HepG2 (cell line): ENCODE measurements around the gene CABP4. TPM values are rescaled to one million over a fixed set of nuclear protein-coding genes. Genes with fewer than 3 reads are reported as not detected.

Experiments
- CREM ChIP-seq, 2 experiments: sonication (generic) in 1 of 2; formaldehyde crosslinking in 1 of 2; IDR thresholded peaks; 2 replicates each; pipeline versions ENCODE4 v1.4.0 to v1.6.1; 2016 to 2020; ENCODE audit warnings: antibody characterized with exemption in 1 of 2, mild to moderate bottlenecking in 1 of 2, missing genetic modification reagents in 1 of 2
- EP300 ChIP-seq, 3 experiments: sonication (generic) in 1 of 3; formaldehyde crosslinking in 1 of 3; IDR thresholded peaks; 2 replicates each; pipeline versions ENCODE4 v1.5.1 to v1.6.1; 2011 to 2020; ENCODE audit warnings: low read depth in 2 of 3, low read length in 2 of 3, borderline replicate concordance in 1 of 3, improper control_type of control experiment in 1 of 3, mild to moderate bottlenecking in 1 of 3, missing genetic modification reagents in 1 of 3, moderate library complexity in 1 of 3
- HHEX ChIP-seq: IDR thresholded peaks from 2 replicates; pipeline ENCODE4 v1.6.1; 2016; ENCODE audit warnings: control low read depth
- NFYB ChIP-seq: sonication (generic); formaldehyde crosslinking; IDR thresholded peaks from 2 replicates; pipeline ENCODE4 v1.4.0; 2020; ENCODE audit warnings: missing genetic modification reagents
- PAWR ChIP-seq: sonication (generic); formaldehyde crosslinking; IDR thresholded peaks from 2 replicates; pipeline ENCODE4 v1.4.0; 2020; ENCODE audit warnings: missing genetic modification reagents, mild to moderate bottlenecking, borderline replicate concordance
- PITX1 ChIP-seq: sonication (generic); formaldehyde crosslinking; IDR thresholded peaks from 2 replicates; pipeline ENCODE4 v1.5.1; 2020; ENCODE audit warnings: mild to moderate bottlenecking, missing genetic modification reagents
- RXRA ChIP-seq: sonication (generic); formaldehyde crosslinking; IDR thresholded peaks from 2 replicates; pipeline ENCODE4 v1.5.1; 2020; ENCODE audit warnings: missing genetic modification reagents
- SMARCE1 ChIP-seq: fragments of 450-650 bp; IDR thresholded peaks from 2 replicates; pipeline ENCODE4 v1.6.1; 2017; ENCODE audit warnings: borderline replicate concordance
- ZNF367 ChIP-seq: sonication (generic); formaldehyde crosslinking; IDR thresholded peaks from 2 replicates; pipeline ENCODE4 v1.4.0; 2020; ENCODE audit warnings: missing genetic modification reagents, borderline replicate concordance
- ZNF432 ChIP-seq: sonication (generic); formaldehyde crosslinking; IDR thresholded peaks from 2 replicates; pipeline ENCODE4 v1.5.0; 2020; ENCODE audit warnings: missing genetic modification reagents, mild to moderate bottlenecking, borderline replicate concordance
- ZNF550 ChIP-seq: sonication (generic); formaldehyde crosslinking; IDR thresholded peaks from 2 replicates; pipeline ENCODE4 v1.4.0; 2020; ENCODE audit warnings: mild to moderate bottlenecking, missing genetic modification reagents, borderline replicate concordance
- ZSCAN20 ChIP-seq: sonication (generic); formaldehyde crosslinking; IDR thresholded peaks from 2 replicates; pipeline ENCODE4 v1.4.0; 2020; ENCODE audit warnings: missing genetic modification reagents, mild to moderate bottlenecking, borderline replicate concordance
- polyA plus RNA-seq, 8 experiments: library from polyadenylated mRNA; depleted of rRNA in 3 of 8; stranded (reverse) in 7 of 8; unstranded in 1 of 8; fragments of >200 nt; fragmentation: Illumina TruSeq in 4 of 8; extraction: Trizol in 4 of 8; gene quantifications; 2 replicates each; pipeline versions ENCODE4 v1.2.1 to v1.2.3, GENCODE V29; 2011 to 2016; ENCODE audit warnings: low read depth in 4 of 8, missing spikeins in 1 of 8, mixed read lengths in 1 of 8; ENCODE audit not compliant: insufficient read depth in 1 of 8
- total RNA-seq, 5 experiments: library from RNA; depleted of rRNA; stranded (reverse); fragments of >200 nt; fragmentation: Illumina TruSeq; extraction: Trizol; gene quantifications; 2 replicates each; pipeline ENCODE4 v1.2.3, GENCODE V29; 2016; ENCODE audit warnings: low read depth in 1 of 5
- TF ChIP-seq, protein P1 (sequence below): IDR thresholded peaks from 2 replicates; pipeline ENCODE4 v1.6.1; 2016; ENCODE audit warnings: missing compliant biosample characterization, missing genetic modification reagents, borderline replicate concordance
- TF ChIP-seq, protein P2 (sequence below): sonication (generic); formaldehyde crosslinking; conservative IDR thresholded peaks from 2 replicates; pipeline ENCODE4 v1.8.0; 2022; ENCODE audit warnings: missing genetic modification reagents
- TF ChIP-seq, protein P3 (sequence below): sonication (generic); formaldehyde crosslinking; IDR thresholded peaks from 2 replicates; pipeline ENCODE4 v1.4.0; 2020; ENCODE audit warnings: missing genetic modification reagents
- TF ChIP-seq, protein P4 (sequence below): IDR thresholded peaks from 2 replicates; pipeline ENCODE4 v1.6.1; 2012; ENCODE audit warnings: inconsistent platforms
- TF ChIP-seq, protein P5 (sequence below): sonication (generic); formaldehyde crosslinking; IDR thresholded peaks from 2 replicates; pipeline ENCODE4 v1.5.0; 2020; ENCODE audit warnings: missing genetic modification reagents
- TF ChIP-seq, protein P6 (sequence below): IDR thresholded peaks from 2 replicates; pipeline ENCODE4 v1.4.0; 2020; ENCODE audit warnings: mild to moderate bottlenecking, missing genetic modification reagents

CABP4 gene
- total and polyA plus RNA-seq, 2 of the 13 experiments (the other 11 are each of a cell fraction or from before 2014, with no cell fraction given): not detected

DNA sequence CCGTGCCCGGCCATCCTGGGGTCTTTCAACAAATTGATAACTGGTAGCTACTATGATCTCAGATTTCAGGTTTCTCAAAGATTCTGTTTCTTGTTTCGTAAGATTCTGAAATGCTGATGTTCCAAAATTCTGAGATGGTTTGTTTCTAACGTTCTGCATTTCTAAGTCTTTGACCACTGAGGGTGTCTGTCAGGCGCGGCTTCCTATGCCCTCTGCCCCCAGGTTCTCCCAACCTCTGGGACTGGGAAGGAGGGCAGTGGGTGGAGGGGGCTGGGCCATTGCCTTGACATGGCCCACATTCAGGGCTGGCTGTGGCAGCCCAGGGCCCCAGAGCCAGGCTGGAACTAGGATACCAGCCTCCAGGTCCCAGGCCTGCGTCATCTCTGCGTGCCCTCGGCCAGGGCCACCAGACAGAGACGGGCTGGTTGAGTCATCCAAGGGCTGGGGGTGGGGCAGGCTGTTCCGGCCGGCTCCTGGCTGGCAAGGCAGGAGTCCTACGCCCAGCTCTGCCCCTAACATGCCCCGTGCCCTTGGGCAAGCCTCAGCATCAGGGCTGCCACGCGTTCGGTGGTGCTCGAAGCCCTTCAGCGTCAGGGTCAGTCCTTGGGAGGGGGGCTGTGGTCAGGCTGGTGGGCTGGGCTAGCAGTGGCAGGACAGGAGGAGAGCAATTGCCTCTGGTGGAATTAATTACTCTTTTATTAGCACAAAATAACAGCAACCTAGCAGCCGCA, 8.7 kb downstream of the CABP4 start (continued):
- TF ChIP-seq, protein P1, sequence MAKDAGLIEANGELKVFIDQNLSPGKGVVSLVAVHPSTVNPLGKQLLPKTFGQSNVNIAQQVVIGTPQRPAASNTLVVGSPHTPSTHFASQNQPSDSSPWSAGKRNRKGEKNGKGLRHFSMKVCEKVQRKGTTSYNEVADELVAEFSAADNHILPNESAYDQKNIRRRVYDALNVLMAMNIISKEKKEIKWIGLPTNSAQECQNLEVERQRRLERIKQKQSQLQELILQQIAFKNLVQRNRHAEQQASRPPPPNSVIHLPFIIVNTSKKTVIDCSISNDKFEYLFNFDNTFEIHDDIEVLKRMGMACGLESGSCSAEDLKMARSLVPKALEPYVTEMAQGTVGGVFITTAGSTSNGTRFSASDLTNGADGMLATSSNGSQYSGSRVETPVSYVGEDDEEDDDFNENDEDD (CRISPR knock-in tag): 0 out of 2 replicates have a peak, but pooled peaks have one; percentile 20
- TF ChIP-seq ZNF550 (CRISPR knock-in tag) (0 out of 2 replicates have a peak, but pooled peaks have one; percentile 68), ZNF432 (CRISPR knock-in tag) (no peak), CREM (IDR thresholded peaks at IDR 0.05) (peak; percentile 86), CREM (CRISPR knock-in tag; IDR thresholded peaks at IDR 0.05) (no peak), ZNF367 (CRISPR knock-in tag) (no peak), ZSCAN20 (CRISPR knock-in tag) (no peak), NFYB (no peak), PAWR (no peak), RXRA (CRISPR knock-in tag) (peak; percentile 60), HHEX (CRISPR knock-in tag) (peak; percentile 17; the same call in 1 of the 2 replicates), SMARCE1 (no peak), EP300 (IDR thresholded peaks at IDR 0.05; ENCODE audit: low read depth in 2 of 2, low read length in 2 of 2) (no peak), EP300 (CRISPR knock-in tag; IDR thresholded peaks at IDR 0.05; ENCODE audit: borderline replicate concordance) (peak; percentile 37; the same call in 1 of the 2 replicates), PITX1 (no peak)
- TF ChIP-seq, protein P2, sequence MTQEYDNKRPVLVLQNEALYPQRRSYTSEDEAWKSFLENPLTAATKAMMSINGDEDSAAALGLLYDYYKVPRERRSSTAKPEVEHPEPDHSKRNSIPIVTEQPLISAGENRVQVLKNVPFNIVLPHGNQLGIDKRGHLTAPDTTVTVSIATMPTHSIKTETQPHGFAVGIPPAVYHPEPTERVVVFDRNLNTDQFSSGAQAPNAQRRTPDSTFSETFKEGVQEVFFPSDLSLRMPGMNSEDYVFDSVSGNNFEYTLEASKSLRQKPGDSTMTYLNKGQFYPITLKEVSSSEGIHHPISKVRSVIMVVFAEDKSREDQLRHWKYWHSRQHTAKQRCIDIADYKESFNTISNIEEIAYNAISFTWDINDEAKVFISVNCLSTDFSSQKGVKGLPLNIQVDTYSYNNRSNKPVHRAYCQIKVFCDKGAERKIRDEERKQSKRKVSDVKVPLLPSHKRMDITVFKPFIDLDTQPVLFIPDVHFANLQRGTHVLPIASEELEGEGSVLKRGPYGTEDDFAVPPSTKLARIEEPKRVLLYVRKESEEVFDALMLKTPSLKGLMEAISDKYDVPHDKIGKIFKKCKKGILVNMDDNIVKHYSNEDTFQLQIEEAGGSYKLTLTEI (CRISPR knock-in tag): no peak
- TF ChIP-seq, protein P3, sequence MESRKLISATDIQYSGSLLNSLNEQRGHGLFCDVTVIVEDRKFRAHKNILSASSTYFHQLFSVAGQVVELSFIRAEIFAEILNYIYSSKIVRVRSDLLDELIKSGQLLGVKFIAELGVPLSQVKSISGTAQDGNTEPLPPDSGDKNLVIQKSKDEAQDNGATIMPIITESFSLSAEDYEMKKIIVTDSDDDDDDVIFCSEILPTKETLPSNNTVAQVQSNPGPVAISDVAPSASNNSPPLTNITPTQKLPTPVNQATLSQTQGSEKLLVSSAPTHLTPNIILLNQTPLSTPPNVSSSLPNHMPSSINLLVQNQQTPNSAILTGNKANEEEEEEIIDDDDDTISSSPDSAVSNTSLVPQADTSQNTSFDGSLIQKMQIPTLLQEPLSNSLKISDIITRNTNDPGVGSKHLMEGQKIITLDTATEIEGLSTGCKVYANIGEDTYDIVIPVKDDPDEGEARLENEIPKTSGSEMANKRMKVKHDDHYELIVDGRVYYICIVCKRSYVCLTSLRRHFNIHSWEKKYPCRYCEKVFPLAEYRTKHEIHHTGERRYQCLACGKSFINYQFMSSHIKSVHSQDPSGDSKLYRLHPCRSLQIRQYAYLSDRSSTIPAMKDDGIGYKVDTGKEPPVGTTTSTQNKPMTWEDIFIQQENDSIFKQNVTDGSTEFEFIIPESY: no peak
- TF ChIP-seq, protein P4, sequence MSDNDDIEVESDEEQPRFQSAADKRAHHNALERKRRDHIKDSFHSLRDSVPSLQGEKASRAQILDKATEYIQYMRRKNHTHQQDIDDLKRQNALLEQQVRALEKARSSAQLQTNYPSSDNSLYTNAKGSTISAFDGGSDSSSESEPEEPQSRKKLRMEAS: peak; percentile 73
- TF ChIP-seq, protein P5, sequence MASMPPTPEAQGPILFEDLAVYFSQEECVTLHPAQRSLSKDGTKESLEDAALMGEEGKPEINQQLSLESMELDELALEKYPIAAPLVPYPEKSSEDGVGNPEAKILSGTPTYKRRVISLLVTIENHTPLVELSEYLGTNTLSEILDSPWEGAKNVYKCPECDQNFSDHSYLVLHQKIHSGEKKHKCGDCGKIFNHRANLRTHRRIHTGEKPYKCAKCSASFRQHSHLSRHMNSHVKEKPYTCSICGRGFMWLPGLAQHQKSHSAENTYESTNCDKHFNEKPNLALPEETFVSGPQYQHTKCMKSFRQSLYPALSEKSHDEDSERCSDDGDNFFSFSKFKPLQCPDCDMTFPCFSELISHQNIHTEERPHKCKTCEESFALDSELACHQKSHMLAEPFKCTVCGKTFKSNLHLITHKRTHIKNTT (CRISPR knock-in tag): no peak
- TF ChIP-seq, protein P6, sequence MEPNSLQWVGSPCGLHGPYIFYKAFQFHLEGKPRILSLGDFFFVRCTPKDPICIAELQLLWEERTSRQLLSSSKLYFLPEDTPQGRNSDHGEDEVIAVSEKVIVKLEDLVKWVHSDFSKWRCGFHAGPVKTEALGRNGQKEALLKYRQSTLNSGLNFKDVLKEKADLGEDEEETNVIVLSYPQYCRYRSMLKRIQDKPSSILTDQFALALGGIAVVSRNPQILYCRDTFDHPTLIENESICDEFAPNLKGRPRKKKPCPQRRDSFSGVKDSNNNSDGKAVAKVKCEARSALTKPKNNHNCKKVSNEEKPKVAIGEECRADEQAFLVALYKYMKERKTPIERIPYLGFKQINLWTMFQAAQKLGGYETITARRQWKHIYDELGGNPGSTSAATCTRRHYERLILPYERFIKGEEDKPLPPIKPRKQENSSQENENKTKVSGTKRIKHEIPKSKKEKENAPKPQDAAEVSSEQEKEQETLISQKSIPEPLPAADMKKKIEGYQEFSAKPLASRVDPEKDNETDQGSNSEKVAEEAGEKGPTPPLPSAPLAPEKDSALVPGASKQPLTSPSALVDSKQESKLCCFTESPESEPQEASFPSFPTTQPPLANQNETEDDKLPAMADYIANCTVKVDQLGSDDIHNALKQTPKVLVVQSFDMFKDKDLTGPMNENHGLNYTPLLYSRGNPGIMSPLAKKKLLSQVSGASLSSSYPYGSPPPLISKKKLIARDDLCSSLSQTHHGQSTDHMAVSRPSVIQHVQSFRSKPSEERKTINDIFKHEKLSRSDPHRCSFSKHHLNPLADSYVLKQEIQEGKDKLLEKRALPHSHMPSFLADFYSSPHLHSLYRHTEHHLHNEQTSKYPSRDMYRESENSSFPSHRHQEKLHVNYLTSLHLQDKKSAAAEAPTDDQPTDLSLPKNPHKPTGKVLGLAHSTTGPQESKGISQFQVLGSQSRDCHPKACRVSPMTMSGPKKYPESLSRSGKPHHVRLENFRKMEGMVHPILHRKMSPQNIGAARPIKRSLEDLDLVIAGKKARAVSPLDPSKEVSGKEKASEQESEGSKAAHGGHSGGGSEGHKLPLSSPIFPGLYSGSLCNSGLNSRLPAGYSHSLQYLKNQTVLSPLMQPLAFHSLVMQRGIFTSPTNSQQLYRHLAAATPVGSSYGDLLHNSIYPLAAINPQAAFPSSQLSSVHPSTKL (CRISPR knock-in tag): peak; percentile 29
